Peyer's patch (tissue), 4 donors: ENCODE results near the gene IL4I1. TPM values are rescaled to one million over a fixed set of nuclear protein-coding genes. Genes with fewer than 3 reads are reported as not detected.

Experiments
- DNase-seq, 3 donors: peaks; one replicate each; pipeline ENCODE4 v3.0.0-alpha.2; 2017 to 2019
- H3K27ac ChIP-seq, 4 donors: fragments of 200-600 bp; sonication (generic); one replicate each; pipeline ENCODE4 v1.5.1; 2016 to 2019
- H3K27me3 ChIP-seq, 2 donors: fragments of 200-600 bp; sonication (generic); one replicate each; pipeline ENCODE4 v1.5.1; 2019
- H3K36me3 ChIP-seq, 3 donors: fragments of 200-600 bp; sonication (generic); one replicate each; pipeline ENCODE4 v1.5.1; 2016 to 2019
- H3K4me1 ChIP-seq, 4 donors: fragments of 200-600 bp; sonication (generic); one replicate each; pipeline ENCODE4 v1.5.1; 2016 to 2019
- H3K4me3 ChIP-seq, 4 donors: fragments of 200-600 bp; sonication (generic); 1 replicate in 3 of 4; 2 replicates in 1 of 4; pipeline ENCODE4 v1.5.1; 2016 to 2019; ENCODE audit warnings: mild to moderate bottlenecking in 1 of 4
- H3K9me3 ChIP-seq, 4 donors: fragments of 200-600 bp; sonication (generic); one replicate each; pipeline ENCODE4 v1.5.1; 2016 to 2019; ENCODE audit warnings: mild to moderate bottlenecking in 1 of 4
- CTCF ChIP-seq, 6 experiments: fragments of 450-650 bp in 4 of 6; fragments of 200-600 bp in 2 of 6; sonication (generic) in 1 of 6; IDR thresholded peaks; one replicate each; pipeline ENCODE4 v1.5.1; 2017 to 2019; ENCODE audit warnings: antibody characterized with exemption in 6 of 6, mild to moderate bottlenecking in 3 of 6, moderate library complexity in 1 of 6
- POLR2A ChIP-seq, 2 donors: fragments of 450-650 bp; IDR thresholded peaks; one replicate each; pipeline ENCODE4 v1.5.1; 2017; ENCODE audit warnings: antibody characterized with exemption in 2 of 2, mild to moderate bottlenecking in 2 of 2, moderate library complexity in 2 of 2
- total RNA-seq, 4 donors: library from RNA; depleted of rRNA; stranded (reverse); fragments of >200 nt; gene quantifications; one replicate each; pipeline ENCODE4 v1.1.0, GENCODE V29; 2016

The IL4I1 gene
- total RNA-seq, 4 donors from 2014 or later: not detected

GRCh38 chr19:49890349-49891311 lies 6.1 kb downstream of the IL4I1 start:
- peaks cover 0 to 14% (median 10%) of the 10 kb centered on the region in 4 donors for H3K4me1 ChIP-seq
- H3K27ac ChIP-seq: peak overlapping the region in 2 of 4 donors; percentile 25 to 63
- no peaks in the 10 kb centered on the region for H3K27me3 ChIP-seq
- H3K36me3 ChIP-seq: peaks cover 0 to 12% (median 0%) of the 10 kb centered on the region in 3 donors
- H3K4me3 ChIP-seq: peak overlapping the region; percentile 36 to 52 (median 43)
- DNase-seq: peak; percentile 71 to 83 (median 81)
- no peaks in the 10 kb centered on the region for H3K9me3 ChIP-seq
- TF ChIP-seq CTCF (IDR thresholded peaks at IDR 0.05) (no peak), POLR2A (IDR thresholded peaks at IDR 0.05) (no peak)

- peak; percentile 70 to 87 (median 82) for DNase-seq
Measured at GRCh38 chr19:49889687-49890348, 6.9 kb downstream of the IL4I1 start.

GRCh38 chr19:49889038-49889686 lies 7.5 kb downstream of the IL4I1 start:
- no peak overlapping the region for H3K4me3 ChIP-seq
- no peak overlapping the region for H3K27ac ChIP-seq
- H3K4me1 ChIP-seq: peaks cover 0 to 14% (median 8%) of the 10 kb centered on the region in 4 donors
- H3K36me3 ChIP-seq: peaks cover 0 to 27% (median 0%) of the 10 kb centered on the region in 3 donors
- H3K9me3 ChIP-seq: no peaks in the 10 kb centered on the region
- TF ChIP-seq CTCF (IDR thresholded peaks at IDR 0.05): no peak
- no peak for TF ChIP-seq POLR2A (IDR thresholded peaks at IDR 0.05)
- no peak for DNase-seq
- no peaks in the 10 kb centered on the region for H3K27me3 ChIP-seq

More at GRCh38 chr19:49889687-49890348, 6.9 kb downstream of the IL4I1 start:
- peak; percentile 72 to 82 (median 76) for TF ChIP-seq CTCF (IDR thresholded peaks at IDR 0.05)
- no peak for TF ChIP-seq POLR2A (IDR thresholded peaks at IDR 0.05)
- Histone ChIP-seq H3K36me3 (peaks cover 0 to 20% (median 0%) of the 10 kb centered on the region in 3 donors), H3K4me3 (peak overlapping the region; percentile 36 to 52 (median 43)), H3K9me3 (no peaks in the 10 kb centered on the region), H3K27ac (peak overlapping the region in 2 of 4 donors; percentile 25 to 63), H3K27me3 (no peaks in the 10 kb centered on the region), H3K4me1 (peaks cover 0 to 14% (median 8%) of the 10 kb centered on the region in 4 donors)

GRCh38 chr19:49888510-49888824 lies 8.2 kb downstream of the IL4I1 start:
- H3K27me3 ChIP-seq: no peaks in the 10 kb centered on the region
- TF ChIP-seq CTCF (IDR thresholded peaks at IDR 0.05) (no peak), POLR2A (IDR thresholded peaks at IDR 0.05) (no peak)
- H3K27ac ChIP-seq: no peak overlapping the region
- peaks cover 0 to 34% (median 0%) of the 10 kb centered on the region in 3 donors for H3K36me3 ChIP-seq
- H3K4me3 ChIP-seq: no peak overlapping the region
- no peak for DNase-seq
- H3K4me1 ChIP-seq: peaks cover 0 to 14% (median 8%) of the 10 kb centered on the region in 4 donors
- H3K9me3 ChIP-seq: no peaks in the 10 kb centered on the region
